ENCODE data around the gene CALHM6.

GRCh38 chr6:116430860-116431259, 30.3 kb upstream of the CALHM6 start:
- no peak for TF ChIP-seq TAF1 (IDR thresholded peaks at IDR 0.05; ENCODE audit: borderline replicate concordance, low read depth, low read length)
- TF ChIP-seq POLR2AphosphoS5 (IDR thresholded peaks at IDR 0.05; ENCODE audit: low read depth, low read length), result no peak

All from GM12892 (cell line).